ENCODE data around the gene NFKBIB.
A peak's percentile ranks its signal among the peaks of the same experiment; 100 is the strongest.

Gene NFKBIB

DNA sequence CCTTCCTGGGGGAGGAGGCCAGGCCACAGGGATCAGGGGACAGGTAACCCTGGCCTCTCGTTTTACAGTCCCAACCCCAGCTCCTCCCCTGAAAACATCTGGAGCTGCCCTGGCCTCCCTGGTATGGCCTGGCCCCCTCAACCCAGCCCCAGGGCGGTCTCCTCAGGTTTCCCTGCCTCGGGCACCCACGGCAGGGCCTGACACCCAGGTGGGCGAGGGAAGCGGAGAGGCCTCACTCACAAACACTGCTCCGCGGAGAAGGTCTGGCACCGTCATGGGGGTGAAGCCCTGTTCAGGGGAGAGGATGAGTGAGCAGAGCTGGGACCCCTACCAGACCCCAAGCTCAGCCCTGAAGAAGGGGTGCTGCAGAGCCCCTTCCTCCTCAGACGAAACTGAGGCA lies 18.8 kb downstream of the NFKBIB start:
- DNase-seq (ENCODE audit: low spot score), result no peak
- TF ChIP-seq, protein P1, sequence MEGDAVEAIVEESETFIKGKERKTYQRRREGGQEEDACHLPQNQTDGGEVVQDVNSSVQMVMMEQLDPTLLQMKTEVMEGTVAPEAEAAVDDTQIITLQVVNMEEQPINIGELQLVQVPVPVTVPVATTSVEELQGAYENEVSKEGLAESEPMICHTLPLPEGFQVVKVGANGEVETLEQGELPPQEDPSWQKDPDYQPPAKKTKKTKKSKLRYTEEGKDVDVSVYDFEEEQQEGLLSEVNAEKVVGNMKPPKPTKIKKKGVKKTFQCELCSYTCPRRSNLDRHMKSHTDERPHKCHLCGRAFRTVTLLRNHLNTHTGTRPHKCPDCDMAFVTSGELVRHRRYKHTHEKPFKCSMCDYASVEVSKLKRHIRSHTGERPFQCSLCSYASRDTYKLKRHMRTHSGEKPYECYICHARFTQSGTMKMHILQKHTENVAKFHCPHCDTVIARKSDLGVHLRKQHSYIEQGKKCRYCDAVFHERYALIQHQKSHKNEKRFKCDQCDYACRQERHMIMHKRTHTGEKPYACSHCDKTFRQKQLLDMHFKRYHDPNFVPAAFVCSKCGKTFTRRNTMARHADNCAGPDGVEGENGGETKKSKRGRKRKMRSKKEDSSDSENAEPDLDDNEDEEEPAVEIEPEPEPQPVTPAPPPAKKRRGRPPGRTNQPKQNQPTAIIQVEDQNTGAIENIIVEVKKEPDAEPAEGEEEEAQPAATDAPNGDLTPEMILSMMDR (IDR thresholded peaks at IDR 0.05; ENCODE audit: extremely low read depth, missing control alignments), result no peak

GRCh38 chr19:38919837-38920601 lies 20.2 kb downstream of the NFKBIB start:
- DNase-seq (ENCODE audit: low spot score), result peak; percentile 4
- TF ChIP-seq, protein P1 (IDR thresholded peaks at IDR 0.05; ENCODE audit: extremely low read depth, missing control alignments), result no peak

DNA sequence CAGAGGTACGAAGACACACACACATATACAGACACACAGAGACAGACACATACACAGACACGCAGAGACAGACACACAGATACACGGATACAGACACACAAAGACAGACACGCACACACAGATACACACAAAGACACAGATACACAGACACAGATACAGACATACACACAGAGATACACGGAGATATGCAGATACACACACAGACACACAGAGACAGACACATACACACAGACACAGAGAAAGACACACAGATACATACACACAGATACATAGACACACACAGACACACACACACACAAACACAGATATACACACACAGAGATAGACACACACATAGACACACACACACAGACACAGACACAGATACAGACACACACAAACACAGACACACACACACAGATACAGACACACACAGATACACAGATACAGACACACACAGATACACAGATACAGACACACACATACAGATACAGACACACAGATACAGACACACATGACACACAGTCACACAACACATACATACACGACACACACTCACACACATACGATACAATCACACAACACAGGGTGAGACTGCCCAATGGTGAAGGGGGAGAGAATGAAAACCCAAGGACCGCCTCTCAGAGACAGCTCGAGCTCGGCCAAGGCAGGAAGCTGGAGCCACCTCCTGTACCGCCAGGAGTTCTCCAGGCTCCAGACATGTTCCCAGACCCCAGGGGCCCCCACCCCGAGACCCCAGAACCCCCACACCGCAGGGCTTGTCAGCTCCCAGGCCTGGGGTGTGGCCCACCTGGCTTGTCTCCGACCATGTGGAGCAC lies 21.0 kb downstream of the NFKBIB start:
- TF ChIP-seq, protein P1 (IDR thresholded peaks at IDR 0.05; ENCODE audit: extremely low read depth, missing control alignments), result no peak
- no peak for DNase-seq (ENCODE audit: low spot score)

- TF ChIP-seq, protein P1 (IDR thresholded peaks at IDR 0.05; ENCODE audit: extremely low read depth, missing control alignments), result no peak
- DNase-seq (ENCODE audit: low spot score), result no peak
These were observed 21.9 kb downstream of the NFKBIB start for GRCh38 chr19:38921420-38922274.

- no peak for DNase-seq (ENCODE audit: low spot score)
- TF ChIP-seq, protein P1 (IDR thresholded peaks at IDR 0.05; ENCODE audit: extremely low read depth, missing control alignments), result no peak
These were observed 22.7 kb downstream of the NFKBIB start for GRCh38 chr19:38922482-38922881.

- TF ChIP-seq, protein P1 (IDR thresholded peaks at IDR 0.05; ENCODE audit: extremely low read depth, missing control alignments), result no peak
- no peak for DNase-seq (ENCODE audit: low spot score)
These were observed 24.6 kb downstream of the NFKBIB start for GRCh38 chr19:38924388-38924787.

Measured in GM20000 (cell line).